Measurements from ENCODE around the gene VWA2. TPM values are rescaled to one million over a fixed set of nuclear protein-coding genes. Genes with fewer than 3 reads are reported as not detected.

Gene VWA2
- total RNA-seq, 1 donor from 2014 or later: not detected

DNA sequence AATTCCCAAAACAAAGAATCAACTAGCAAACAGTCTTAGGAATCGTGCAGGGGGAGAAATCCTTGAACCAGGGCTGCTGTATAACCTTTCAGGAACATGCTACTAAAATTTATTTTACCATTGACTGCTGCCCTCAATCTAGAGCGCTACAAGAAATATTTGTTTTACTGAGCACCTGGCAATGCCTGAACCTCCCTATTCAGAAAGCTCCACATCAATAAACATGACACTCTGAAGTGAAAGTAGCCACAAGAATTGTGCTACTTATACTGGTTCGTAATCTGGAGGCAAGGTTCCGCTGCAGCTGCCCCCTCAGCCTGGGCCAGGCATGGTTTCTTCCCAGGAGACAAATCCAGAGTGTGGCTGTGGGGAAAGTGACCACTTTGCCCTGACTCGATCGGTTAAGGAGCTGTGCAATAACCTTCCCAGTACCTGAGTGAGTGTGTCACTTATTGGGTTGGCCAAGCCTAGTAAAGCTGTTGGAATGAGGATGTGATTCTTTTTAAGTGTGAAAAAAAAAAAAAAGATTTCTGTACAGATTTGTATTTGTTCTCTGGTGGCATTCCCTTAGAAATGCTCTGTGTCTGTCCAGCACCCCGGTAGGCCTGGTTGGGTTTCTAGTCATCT lies 7.7 kb downstream of the VWA2 start:
- DNase-seq (ENCODE audit: low read depth in 2 of 2): no peak

- no peak for DNase-seq (ENCODE audit: low read depth in 2 of 2)
Measured at GRCh38 chr10:114250236-114250635, 11.2 kb downstream of the VWA2 start.

DNA sequence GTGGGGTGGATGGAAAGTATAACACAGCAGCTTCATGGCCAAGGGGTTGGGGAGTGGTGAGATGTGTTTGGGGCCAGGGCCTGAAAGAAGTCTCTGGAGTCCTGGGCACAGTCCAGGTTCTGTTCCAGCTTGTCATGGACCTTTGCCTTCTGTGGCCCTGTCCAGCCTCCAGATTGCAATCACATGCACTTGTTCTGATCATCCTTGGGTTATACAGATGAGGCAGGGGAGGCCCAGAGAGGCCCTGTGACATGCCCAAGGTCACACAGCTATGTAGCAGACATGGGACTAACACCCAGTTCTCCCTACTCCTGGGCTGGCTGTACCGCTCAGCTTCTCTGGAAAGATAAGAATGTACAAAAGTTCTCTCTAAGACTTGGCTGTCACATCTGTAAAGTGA lies 11.7 kb downstream of the VWA2 start:
- no peak for DNase-seq (ENCODE audit: low read depth in 2 of 2)

DNA sequence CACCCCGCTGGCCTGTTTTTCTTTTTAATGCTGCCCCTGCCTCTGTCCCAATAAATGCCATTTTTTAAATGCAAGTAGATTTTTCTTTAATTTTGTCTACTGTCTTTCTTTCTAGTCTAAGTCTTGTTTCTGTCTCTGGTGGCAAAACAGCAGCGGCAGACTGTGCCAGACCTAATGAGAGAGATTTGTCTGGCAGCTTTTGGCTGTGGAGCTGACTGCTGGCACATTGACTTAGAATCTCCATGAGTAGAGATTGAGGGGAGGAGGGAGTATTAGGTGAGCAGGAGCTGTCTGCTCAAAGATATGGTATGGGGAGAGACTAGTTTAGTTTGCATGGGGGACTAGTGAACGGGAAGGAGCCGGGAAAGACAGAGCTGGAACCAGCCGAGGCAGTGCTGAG lies 13.0 kb downstream of the VWA2 start:
- DNase-seq (ENCODE audit: low read depth in 2 of 2): no peak

- DNase-seq (ENCODE audit: low read depth in 2 of 2): no peak
Measured at GRCh38 chr10:114252883-114253282, 13.8 kb downstream of the VWA2 start.

DNA sequence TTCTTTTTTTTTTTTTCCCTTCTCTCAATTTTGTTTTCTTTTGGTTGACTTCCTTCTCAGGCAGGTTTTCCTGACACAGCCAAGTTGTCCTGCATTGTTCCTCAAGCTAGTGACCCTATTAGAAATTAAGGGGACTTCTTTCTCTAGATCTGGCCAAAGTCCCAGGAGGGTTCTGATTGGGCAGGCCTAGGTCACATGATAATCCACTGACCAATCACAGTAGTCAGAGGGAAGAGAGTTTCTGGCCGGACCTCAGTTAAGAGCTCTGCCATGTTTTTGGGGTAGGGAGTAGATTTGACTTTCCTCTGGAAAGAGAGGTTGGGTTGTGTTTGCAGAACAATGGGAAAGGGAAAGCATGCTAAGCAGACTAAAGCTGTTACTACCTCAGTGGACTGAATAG lies 16.2 kb downstream of the VWA2 start:
- no peak for DNase-seq (ENCODE audit: low read depth in 2 of 2)

DNA sequence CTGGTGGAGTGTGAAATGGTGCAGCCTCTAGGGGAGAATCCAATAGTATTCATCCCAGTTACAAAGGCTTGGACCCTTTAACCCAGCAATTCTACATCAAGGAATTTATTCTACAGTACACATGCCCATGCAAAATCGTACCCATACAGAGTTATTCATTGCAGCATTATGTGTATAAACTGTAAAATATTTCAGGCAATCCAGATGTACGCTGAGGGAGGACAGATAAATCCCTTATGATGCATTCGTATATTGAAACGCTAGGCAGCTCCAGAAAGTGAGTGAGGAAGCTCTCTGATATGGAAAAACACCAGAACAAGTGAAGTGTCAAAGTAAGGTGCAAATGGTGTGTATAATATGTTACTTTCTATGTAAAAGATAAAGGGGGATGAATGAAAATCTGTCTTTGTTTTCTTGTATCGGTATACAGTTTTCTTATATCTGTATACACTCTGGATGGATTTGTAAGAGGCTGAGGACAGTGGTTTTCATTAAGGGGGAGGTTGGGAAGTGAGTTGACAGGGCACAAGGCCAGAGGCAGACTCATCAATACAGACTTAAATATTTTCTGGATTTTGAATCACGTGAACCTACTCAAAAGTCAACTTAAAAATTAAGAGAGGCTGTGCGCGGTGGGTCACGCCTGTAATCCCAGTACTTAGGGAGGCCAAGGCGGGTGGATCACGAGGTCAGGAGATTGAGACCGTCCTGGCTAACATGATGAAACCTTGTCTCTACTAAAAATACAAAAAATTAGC lies 17.1 kb downstream of the VWA2 start:
- no peak for DNase-seq (ENCODE audit: low read depth in 2 of 2)

GRCh38 chr10:114256822-114257221 lies 17.8 kb downstream of the VWA2 start:
- no peak for DNase-seq (ENCODE audit: low read depth in 2 of 2)

- no peak for DNase-seq (ENCODE audit: low read depth in 2 of 2)
Measured at GRCh38 chr10:114257498-114257897, 18.4 kb downstream of the VWA2 start.

- no peak for DNase-seq (ENCODE audit: low read depth in 2 of 2)
Measured at GRCh38 chr10:114258274-114258840, 19.3 kb downstream of the VWA2 start.

GRCh38 chr10:114259824-114260223 lies 20.8 kb downstream of the VWA2 start:
- no peak for DNase-seq (ENCODE audit: low read depth in 2 of 2)

GRCh38 chr10:114260366-114260765 lies 21.3 kb downstream of the VWA2 start:
- DNase-seq (ENCODE audit: low read depth in 2 of 2): no peak

DNA sequence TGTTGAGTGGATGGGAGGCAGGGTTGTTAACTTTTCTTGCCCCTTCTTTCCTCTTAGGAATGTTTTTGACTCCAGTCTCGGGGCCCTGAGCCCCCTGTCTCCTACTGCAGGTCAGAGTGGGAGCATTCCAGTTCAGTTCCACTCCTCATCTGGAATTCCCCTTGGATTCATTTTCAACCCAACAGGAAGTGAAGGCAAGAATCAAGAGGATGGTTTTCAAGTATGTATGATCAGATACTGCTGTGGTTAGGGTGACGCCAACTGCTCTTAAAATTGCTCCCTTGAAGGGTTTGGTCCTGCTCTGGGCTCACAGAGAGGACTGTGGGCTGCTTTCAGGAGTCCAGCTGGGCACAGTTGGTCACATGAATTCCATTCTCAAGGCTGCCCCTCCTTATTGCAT lies 22.0 kb downstream of the VWA2 start:
- DNase-seq (ENCODE audit: low read depth in 2 of 2): peak in 1 of 2 donors; percentile 7

DNA sequence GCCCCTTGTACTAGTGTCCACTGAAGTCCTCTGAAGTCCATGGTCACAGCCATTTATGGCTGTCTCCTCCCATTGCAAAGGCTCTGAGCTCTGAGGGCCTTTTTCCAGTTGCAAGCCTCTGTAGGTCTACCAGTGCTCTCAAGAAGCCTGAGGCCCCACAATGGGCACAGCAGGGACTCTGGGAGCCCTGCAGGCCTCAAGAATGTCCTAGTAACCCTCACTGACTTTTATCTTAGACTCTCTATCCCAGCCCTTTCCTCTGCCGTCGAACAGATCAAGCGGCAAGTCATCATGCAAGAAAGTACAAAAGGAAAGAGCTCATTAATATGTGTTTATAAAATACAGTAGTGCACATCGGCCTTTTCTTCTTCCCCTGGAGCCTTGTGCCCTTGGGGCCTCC lies 23.4 kb downstream of the VWA2 start:
- no peak for DNase-seq (ENCODE audit: low read depth in 2 of 2)

- DNase-seq (ENCODE audit: low read depth in 2 of 2): no peak
Measured at GRCh38 chr10:114265392-114266053, 26.5 kb downstream of the VWA2 start.

DNA sequence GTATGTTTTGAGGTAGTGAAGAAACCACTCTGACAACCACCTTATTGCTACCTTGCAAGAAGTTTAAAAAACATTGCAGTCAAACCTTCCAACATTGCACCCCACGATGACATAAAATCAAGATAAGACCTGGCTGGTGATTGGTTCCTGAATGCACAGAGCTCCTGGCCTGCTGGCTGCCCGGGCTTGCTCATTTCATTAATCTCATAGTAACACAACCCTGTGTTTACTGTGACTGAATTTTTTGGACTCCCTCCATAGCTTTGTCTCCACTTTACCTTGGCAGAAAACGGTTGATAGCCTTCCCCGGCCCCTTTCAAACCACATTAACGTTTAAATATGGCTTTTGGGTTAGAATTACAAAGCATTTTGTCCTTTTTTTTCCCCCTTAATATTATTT lies 27.5 kb downstream of the VWA2 start:
- DNase-seq (ENCODE audit: low read depth in 2 of 2): peak in 1 of 2 donors; percentile 16

GRCh38 chr10:114271075-114271778 lies 32.2 kb downstream of the VWA2 start:
- no peak for DNase-seq (ENCODE audit: low read depth in 2 of 2)

DNA sequence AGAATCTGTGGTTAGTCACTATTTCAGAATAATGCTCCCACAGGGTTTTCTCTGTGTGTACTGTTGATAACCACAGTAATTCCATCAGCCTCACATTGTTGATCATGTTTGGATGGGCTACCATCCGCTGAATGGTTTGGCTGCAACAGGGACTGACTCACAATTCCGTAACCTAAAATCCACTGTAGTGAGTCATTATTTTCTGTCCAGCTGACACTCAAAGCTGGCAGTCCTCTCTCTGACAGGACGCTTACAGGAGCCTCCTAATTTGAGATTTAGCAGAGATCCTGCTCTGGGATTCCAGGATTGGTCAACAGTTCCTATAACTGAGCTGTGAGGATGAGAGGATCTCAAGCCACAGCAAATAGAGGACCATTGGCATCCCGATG lies 32.7 kb downstream of the VWA2 start:
- peak; percentile 74 to 91 for DNase-seq (ENCODE audit: low read depth in 2 of 2)

DNA sequence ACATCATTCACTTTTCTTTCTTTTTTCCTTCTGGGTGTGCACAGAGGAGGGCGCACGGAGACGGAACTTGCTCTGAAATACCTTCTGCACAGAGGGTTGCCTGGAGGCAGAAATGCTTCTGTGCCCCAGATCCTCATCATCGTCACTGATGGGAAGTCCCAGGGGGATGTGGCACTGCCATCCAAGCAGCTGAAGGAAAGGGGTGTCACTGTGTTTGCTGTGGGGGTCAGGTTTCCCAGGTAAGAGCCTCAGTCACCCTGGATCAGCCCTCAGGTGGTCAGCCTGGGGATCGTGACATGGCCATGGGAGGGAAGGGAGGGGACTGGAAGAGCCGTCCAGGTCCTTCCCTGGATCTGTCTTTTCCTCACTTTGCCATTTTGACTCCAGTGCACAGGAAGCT lies 33.6 kb downstream of the VWA2 start:
- no peak for DNase-seq (ENCODE audit: low read depth in 2 of 2)

GRCh38 chr10:114273910-114274309 lies 34.9 kb downstream of the VWA2 start:
- DNase-seq (ENCODE audit: low read depth in 2 of 2): no peak

DNA sequence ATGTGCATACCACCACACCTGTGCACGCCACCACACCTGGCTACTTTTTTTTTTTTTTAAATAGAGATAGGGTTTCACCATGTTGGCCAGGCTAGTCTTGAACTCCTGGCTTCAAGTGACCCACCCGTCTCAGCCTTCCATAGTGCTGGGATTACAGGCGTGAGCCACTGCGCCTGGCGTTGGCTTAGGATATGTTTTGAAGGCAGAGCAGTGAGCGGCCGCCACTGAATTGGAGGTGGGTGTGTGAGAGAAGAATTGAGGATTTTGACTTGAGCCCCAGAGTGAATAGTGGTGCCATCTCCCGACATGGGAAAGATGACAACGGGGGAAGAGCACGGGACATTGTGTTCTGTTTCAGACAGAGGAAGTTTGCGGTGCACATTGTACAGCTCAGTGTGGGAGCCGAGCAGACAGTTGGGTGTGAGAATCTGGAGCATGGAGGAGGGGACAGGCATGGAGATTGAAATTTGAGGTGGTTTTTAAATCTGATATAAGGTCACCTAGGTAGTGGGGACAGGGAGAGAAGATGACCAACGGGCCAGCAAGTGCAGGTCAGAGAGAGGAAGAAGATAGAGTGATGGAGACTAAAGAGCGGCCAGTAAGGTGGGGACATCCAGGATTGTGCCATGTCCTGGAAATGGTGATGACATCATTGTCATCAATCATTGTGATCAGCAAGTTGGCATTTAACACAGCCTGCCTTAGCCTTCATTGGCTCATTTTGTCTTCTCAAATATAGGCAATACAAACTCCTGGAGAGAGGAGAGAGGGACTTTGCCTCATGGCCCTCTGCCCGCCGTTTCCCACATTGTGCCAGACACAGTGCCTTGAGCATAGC lies 35.8 kb downstream of the VWA2 start:
- no peak for DNase-seq (ENCODE audit: low read depth in 2 of 2)

Data from dermis microvascular lymphatic vessel endothelial cell (primary cell).